T-helper 1 cell treated with Interleukin-12 subunit alpha and Interleukin-12 subunit beta and Interleukin-4 antibody, amounts not matched to agents 30 ng/mL and 1 ng/mL, for 36 hours (primary cell): ENCODE results near the gene HOXA13. TPM values are rescaled to one million over a fixed set of nuclear protein-coding genes. Genes with fewer than 3 reads are reported as not detected.

Experiments used
- intact Hi-C: fragments of 100-400 bp; cut with micrococcal nuclease; formaldehyde crosslinking; loops from one replicate; pipeline ENCODE4 v1.15.1; 2024
- total RNA-seq: library from RNA; stranded (reverse); gene quantifications from 2 replicates; pipeline ENCODE4 v1.2.3, GENCODE V29; 2022

The HOXA13 gene
- total RNA-seq, 1 donor from 2014 or later, result not detected

- intact Hi-C loops, result loop anchor here (1.0 kb wide), 3 partner anchors 366 to 810 kb away; no protein-coding TSS in a partner anchor
Observed at GRCh38 chr7:27209933-27210440, 10.1 kb upstream of the HOXA13 start.

GRCh38 chr7:27208998-27209397 is 9.1 kb upstream of the HOXA13 start:
- intact Hi-C loops, result no loop called here

GRCh38 chr7:27207348-27207985 is 7.6 kb upstream of the HOXA13 start:
- intact Hi-C loops, result loop anchor here (2.0 kb wide), 1 partner anchor 19 kb away; no protein-coding TSS in a partner anchor

- intact Hi-C loops, result loop anchor here (2.0 kb wide), 1 partner anchor 17 kb away; no protein-coding TSS in a partner anchor
Observed at GRCh38 chr7:27205325-27206280, 5.7 kb upstream of the HOXA13 start.

GRCh38 chr7:27204851-27205322 is 5.0 kb upstream of the HOXA13 start:
- intact Hi-C loops, result no loop called here

GRCh38 chr7:27203964-27204594 is 4.2 kb upstream of the HOXA13 start:
- intact Hi-C loops, result no loop called here

GRCh38 chr7:27203365-27203953 is 3.6 kb upstream of the HOXA13 start:
- intact Hi-C loops, result no loop called here

- intact Hi-C loops, result no loop called here
Observed at GRCh38 chr7:27202862-27203134, 2.9 kb upstream of the HOXA13 start.

- intact Hi-C loops, result no loop called here
Observed at GRCh38 chr7:27202018-27202861, 2.3 kb upstream of the HOXA13 start.

GRCh38 chr7:27201580-27202017 is 1.7 kb upstream of the HOXA13 start:
- intact Hi-C loops, result no loop called here

- intact Hi-C loops, result no loop called here
Observed at GRCh38 chr7:27200761-27201579, 1.1 kb upstream of the HOXA13 start.

GRCh38 chr7:27198871-27199801 is 755 bp downstream of the HOXA13 start:
- intact Hi-C loops, result loop anchor here (2.0 to 5.0 kb wide), 3 partner anchors 26 to 1428 kb away; no protein-coding TSS in a partner anchor

GRCh38 chr7:27198138-27198841 is 1.6 kb downstream of the HOXA13 start:
- intact Hi-C loops, result loop anchor here (2.0 to 5.0 kb wide), 3 partner anchors 25 to 1429 kb away; no protein-coding TSS in a partner anchor

GRCh38 chr7:27197137-27198042 is 2.5 kb downstream of the HOXA13 start:
- intact Hi-C loops, result loop anchor here (2.0 to 5.0 kb wide), 7 partner anchors 25 to 1655 kb away; no protein-coding TSS in a partner anchor

GRCh38 chr7:27196287-27196767 is 3.6 kb downstream of the HOXA13 start:
- intact Hi-C loops, result loop anchor here (1.0 to 5.0 kb wide), 11 partner anchors 34 to 1656 kb away; no protein-coding TSS in a partner anchor
